HFFc6 (cell line): ENCODE data around the gene RABGAP1. TPM values are rescaled to one million over a fixed set of nuclear protein-coding genes. Genes with fewer than 3 reads are reported as not detected.
A peak's percentile ranks its signal among the peaks of the same experiment; 100 is the strongest.
"Not testable (repeated sequence)": the region's sequence is repeated elsewhere in the genome, so short reads cannot be mapped to it uniquely, and the experiment has no call there.

Source experiments
- DNase-seq: peaks from one replicate; pipeline ENCODE4 v3.0.0-alpha.2; 2018
- H3K27ac Mint-ChIP-seq: 2 replicates; pipeline ENCODE4 v1.8.0; 2020; ENCODE audit warnings: mild to moderate bottlenecking, mixed read lengths
- H3K27me3 Mint-ChIP-seq: 2 replicates; pipeline ENCODE4 v1.8.0; 2021; ENCODE audit warnings: mild to moderate bottlenecking, moderate library complexity, mixed read lengths; ENCODE audit not compliant: insufficient read depth
- H3K36me3 Mint-ChIP-seq: 2 replicates; pipeline ENCODE4 v1.8.0; 2021; ENCODE audit warnings: low read depth, mixed read lengths
- H3K4me1 Mint-ChIP-seq: 2 replicates; pipeline ENCODE4 v1.8.0; 2020; ENCODE audit warnings: low read depth, mixed read lengths
- H3K4me3 Mint-ChIP-seq: 2 replicates; pipeline ENCODE4 v1.8.0; 2020; ENCODE audit warnings: mild to moderate bottlenecking, moderate library complexity, mixed read lengths
- H3K9me3 Mint-ChIP-seq: 2 replicates; pipeline ENCODE4 v1.8.0; 2020; ENCODE audit warnings: mild to moderate bottlenecking, mixed read lengths
- long read RNA-seq: library from polyadenylated mRNA; unstranded; transcript quantifications from one replicate; pipeline ENCODE4 v2.0.0, GENCODE V29; 2019
- total RNA-seq, 6 experiments: library from RNA; stranded (reverse); fragmentation: NEBNext Ultra II Directional; extraction: Animal tissue kit (Norgen Biotek cat#: 25700); gene quantifications; 2 replicates in 1 of 6; 3 replicates in 5 of 6; pipeline ENCODE4 v1.2.3, GENCODE V29; 2021
- TF ChIP-seq, protein P1 (sequence below): fragments of 200-600 bp; sonication (generic); IDR thresholded peaks from 2 replicates; pipeline ENCODE4 v1.5.0; 2021; ENCODE audit warnings: antibody characterized with exemption, mild to moderate bottlenecking

Gene RABGAP1
- 10 to 100 TPM; 29.0 to 39.3 (median 33.9) TPM for total RNA-seq
- long read RNA-seq, partial matches to known transcripts = 9 of 17 reads
- long read RNA-seq, other reads (novel, unspliced or antisense) = 8 of 17 reads

GRCh38 chr9:122940749-122941581 lies at the start of gene RABGAP1:
Gene RABGAP1, plus strand, starts transcription at chr9:122941020. Its CDS starts 16,040 bp downstream, at chr9:122957060.
- Mint-ChIP-seq H3K9me3 (no peaks in the 10 kb centered on the region), H3K4me1 (peaks cover 33% of the 10 kb centered on the region), H3K27ac (peak within 1 kb of the TSS; percentile 83), H3K4me3 (peak within 1 kb of the TSS; percentile 97), H3K27me3 (no peaks in the 10 kb centered on the region), H3K36me3 (peaks cover 8% of the 10 kb centered on the region)
- DNase-seq = peak; percentile 97
- TF ChIP-seq, protein P1, sequence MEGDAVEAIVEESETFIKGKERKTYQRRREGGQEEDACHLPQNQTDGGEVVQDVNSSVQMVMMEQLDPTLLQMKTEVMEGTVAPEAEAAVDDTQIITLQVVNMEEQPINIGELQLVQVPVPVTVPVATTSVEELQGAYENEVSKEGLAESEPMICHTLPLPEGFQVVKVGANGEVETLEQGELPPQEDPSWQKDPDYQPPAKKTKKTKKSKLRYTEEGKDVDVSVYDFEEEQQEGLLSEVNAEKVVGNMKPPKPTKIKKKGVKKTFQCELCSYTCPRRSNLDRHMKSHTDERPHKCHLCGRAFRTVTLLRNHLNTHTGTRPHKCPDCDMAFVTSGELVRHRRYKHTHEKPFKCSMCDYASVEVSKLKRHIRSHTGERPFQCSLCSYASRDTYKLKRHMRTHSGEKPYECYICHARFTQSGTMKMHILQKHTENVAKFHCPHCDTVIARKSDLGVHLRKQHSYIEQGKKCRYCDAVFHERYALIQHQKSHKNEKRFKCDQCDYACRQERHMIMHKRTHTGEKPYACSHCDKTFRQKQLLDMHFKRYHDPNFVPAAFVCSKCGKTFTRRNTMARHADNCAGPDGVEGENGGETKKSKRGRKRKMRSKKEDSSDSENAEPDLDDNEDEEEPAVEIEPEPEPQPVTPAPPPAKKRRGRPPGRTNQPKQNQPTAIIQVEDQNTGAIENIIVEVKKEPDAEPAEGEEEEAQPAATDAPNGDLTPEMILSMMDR = no peak

- TF ChIP-seq, protein P1 = no peak
- H3K36me3 Mint-ChIP-seq = no peaks in the 10 kb centered on the region
- peaks cover 28% of the 10 kb centered on the region for H3K4me1 Mint-ChIP-seq
- DNase-seq = no peak
- no peaks in the 10 kb centered on the region for H3K9me3 Mint-ChIP-seq
- no peaks in the 10 kb centered on the region for H3K27me3 Mint-ChIP-seq
- no peak overlapping the region for H3K4me3 Mint-ChIP-seq
- H3K27ac Mint-ChIP-seq = peak overlapping the region; percentile 14
These were observed 42.9 kb upstream of the RABGAP1 start for GRCh38 chr9:122897969-122898368.

DNA sequence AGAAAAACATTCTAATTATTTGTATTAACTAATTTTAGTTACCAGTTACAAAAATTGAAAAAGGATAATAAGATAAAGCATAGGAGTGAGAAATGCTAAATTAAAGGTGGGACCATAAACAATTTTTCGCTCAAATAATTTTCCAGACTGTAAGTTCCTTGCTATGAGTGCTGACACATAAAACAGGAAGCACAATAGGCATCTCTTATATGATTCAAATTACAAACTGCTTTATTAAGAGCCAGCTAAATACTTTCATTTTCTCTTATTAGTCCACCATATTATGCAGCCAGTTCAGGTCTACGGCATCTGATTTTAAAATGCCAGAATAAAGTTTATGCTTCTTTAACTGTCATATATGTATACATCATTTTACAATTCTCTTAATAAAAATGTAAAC lies 40.0 kb upstream of the RABGAP1 start:
- peaks cover 42% of the 10 kb centered on the region for H3K4me1 Mint-ChIP-seq

GRCh38 chr9:122904466-122904822 lies 36.4 kb upstream of the RABGAP1 start:
- Mint-ChIP-seq H3K36me3 (peaks cover 13% of the 10 kb centered on the region; the same call in 1 of the 2 replicates), H3K4me1 (peaks cover 29% of the 10 kb centered on the region), H3K9me3 (no peaks in the 10 kb centered on the region), H3K27me3 (no peaks in the 10 kb centered on the region), H3K4me3 (peak overlapping the region; percentile 96), H3K27ac (peak overlapping the region; percentile 93)
- TF ChIP-seq, protein P1 = no peak
- DNase-seq = peak; percentile 30

More for the DNA sequence above, 40.0 kb upstream of the RABGAP1 start:
- no peaks in the 10 kb centered on the region for H3K36me3 Mint-ChIP-seq
- DNase-seq = no peak
- no peaks in the 10 kb centered on the region for H3K9me3 Mint-ChIP-seq
- H3K27ac Mint-ChIP-seq = peak overlapping the region; percentile 58
- H3K27me3 Mint-ChIP-seq = no peaks in the 10 kb centered on the region
- peak overlapping the region; percentile 55 for H3K4me3 Mint-ChIP-seq
- TF ChIP-seq, protein P1 = no peak

DNA sequence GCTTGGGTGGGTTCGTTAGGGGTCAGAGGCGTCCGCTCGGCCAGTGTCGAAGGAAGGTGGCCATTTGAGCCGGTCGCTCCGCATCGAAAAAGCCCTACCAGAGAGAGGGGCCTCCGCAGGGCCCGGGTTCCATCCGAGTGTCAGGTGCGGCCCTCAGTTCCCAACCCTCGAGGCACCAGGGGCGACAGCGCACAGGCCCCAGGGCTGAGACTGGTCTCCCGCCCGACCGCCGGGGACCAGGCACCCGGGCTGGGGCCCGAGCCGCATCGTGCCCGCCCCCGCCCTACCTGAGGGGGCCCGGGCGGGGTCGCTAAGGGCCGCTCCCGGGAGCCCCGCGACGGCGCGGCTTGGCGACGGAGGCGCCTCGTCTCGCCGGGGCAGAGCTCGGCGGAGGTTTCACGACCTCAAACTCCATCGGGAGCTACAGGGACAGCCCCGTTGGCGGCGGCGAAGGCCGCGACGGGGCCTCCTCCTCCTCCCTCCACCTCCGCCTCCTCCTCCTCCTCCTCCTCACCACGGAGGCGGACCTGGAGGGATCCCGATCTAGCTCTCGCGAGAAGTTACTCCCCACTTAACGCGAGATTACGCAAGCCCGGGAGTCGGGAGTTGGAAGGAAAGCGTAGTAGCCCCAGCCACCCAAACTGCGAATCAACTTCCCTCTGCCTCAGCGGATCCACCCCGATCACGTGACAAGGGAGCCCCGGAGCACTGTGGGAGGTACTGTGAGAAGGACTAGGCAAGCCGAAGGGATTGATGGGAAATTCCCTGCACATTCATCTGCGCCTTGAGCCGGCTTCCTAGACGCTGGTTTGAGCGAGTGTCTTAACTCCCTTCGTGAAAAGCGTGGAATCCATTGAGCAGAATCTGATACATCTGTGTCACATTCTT lies 35.8 kb upstream of the RABGAP1 start, which contains the start of gene RC3H2:
Gene RC3H2 (minus strand): TSS at position 537 of the 888 bp plus-strand sequence. CDS start 7,850 bp downstream, outside the sequence.
- H3K4me1 Mint-ChIP-seq = peaks cover 25% of the 10 kb centered on the region
- peaks cover 13% of the 10 kb centered on the region; the same call in 1 of the 2 replicates for H3K36me3 Mint-ChIP-seq
- DNase-seq = peak; percentile 100
- TF ChIP-seq, protein P1 = no peak; the same call in 1 of the 2 replicates
- H3K27me3 Mint-ChIP-seq = no peaks in the 10 kb centered on the region
- peak within 1 kb of the TSS; percentile 99 for H3K27ac Mint-ChIP-seq
- no peaks in the 10 kb centered on the region for H3K9me3 Mint-ChIP-seq
- peak within 1 kb of the TSS; percentile 96 for H3K4me3 Mint-ChIP-seq

DNA sequence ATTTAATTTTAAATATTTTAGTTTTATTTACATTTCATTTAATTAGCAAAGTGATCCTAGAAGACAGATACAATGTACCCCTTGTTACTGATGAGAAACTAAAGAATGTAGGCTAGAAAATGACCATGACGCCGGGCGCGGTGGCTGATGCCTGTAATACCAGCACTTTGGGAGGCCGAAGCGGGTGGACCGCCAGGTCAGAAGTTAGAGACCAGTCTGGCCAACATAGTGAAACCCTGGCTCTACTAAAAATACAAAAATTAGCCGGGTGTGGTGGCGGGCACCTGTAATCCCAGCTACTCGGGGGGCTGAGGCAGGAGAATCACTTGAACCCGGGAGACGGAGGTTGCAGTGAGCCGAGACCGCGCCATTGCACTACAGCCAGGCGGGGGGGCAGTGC lies 34.7 kb upstream of the RABGAP1 start:
- H3K9me3 Mint-ChIP-seq, H3K27me3 Mint-ChIP-seq: not testable (repeated sequence)

More for the DNA sequence above, 34.7 kb upstream of the RABGAP1 start:
- DNase-seq, H3K4me3 Mint-ChIP-seq, H3K27ac Mint-ChIP-seq: not testable (repeated sequence)
- Mint-ChIP-seq H3K4me1 (peaks cover 19% of the 10 kb centered on the region), H3K36me3 (peaks cover 14% of the 10 kb centered on the region; the same call in 1 of the 2 replicates)
